Measurements from ENCODE around the gene OSBPL2.

Gene OSBPL2

DNA sequence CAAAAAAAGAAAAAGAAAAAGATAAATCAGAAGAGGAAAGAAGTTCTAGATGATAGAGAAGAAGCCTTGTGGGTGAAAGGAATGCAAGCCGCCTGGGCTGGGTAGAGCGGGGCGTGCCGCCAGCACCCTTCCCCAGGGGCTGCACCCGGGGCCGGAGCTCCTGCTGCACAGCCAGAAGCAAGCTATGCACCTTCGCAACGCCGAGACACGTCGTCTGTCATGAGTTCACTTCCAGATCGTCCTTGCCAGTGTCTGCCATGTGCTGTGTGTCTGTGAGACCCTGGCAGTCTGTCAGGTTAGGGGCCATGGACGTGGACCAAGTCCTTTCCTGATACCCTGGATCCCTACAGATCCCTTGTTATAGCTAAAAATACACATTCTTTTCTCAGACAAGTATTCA lies 38.9 kb downstream of the OSBPL2 start:
- no peak for DNase-seq (ENCODE audit: low read depth in 1 of 2, low spot score in 1 of 2)

DNA sequence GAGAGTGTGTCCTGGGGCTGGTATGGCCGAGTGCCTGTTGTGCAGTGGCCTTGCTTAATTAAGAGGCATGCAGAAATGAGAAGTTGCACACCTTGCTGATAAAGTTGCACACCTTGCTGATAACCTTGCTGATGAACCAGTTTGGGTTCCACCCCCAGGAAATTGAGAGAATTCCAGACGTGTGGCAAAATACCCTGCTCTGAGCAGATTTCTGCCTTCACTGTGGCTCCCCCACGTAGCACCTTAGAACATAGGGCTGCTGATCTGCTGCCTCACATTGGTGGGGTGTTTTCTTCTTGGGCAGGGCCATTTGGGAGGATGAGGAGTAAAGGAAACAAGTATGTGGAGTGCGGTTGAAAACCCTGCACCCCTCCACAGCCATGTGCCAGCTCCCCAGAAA lies 42.0 kb downstream of the OSBPL2 start:
- DNase-seq (ENCODE audit: low read depth in 1 of 2, low spot score in 1 of 2), result no peak

GRCh38 chr20:62281161-62281933 lies 43.0 kb downstream of the OSBPL2 start:
- no peak for DNase-seq (ENCODE audit: low read depth in 1 of 2, low spot score in 1 of 2)

DNA sequence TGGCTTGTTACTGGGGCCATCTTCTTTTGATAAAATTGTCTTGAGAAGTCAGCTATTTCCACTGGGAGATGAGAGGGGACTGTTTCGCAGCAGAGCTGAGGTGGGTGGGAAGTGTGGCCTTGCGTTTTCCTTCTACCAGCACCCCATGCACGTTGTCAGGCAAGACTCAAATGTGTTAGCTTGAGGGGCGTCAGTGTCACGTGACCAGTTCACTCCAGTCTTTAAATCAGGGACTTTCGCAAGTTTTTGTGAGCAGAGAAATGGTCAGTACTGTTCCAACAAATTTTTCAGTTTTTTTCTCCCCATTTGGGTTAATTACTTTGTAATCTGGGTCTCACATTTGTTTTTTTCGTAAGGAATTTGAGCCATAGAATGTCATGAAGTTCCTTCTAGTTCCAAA lies 43.8 kb downstream of the OSBPL2 start:
- no peak for DNase-seq (ENCODE audit: low read depth in 1 of 2, low spot score in 1 of 2)

GRCh38 chr20:62282877-62283503 lies 44.7 kb downstream of the OSBPL2 start:
- DNase-seq (ENCODE audit: low read depth in 1 of 2, low spot score in 1 of 2), result no peak

GRCh38 chr20:62284448-62284847 lies 46.1 kb downstream of the OSBPL2 start:
- no peak for DNase-seq (ENCODE audit: low read depth in 1 of 2, low spot score in 1 of 2)

GRCh38 chr20:62285151-62285550 lies 46.8 kb downstream of the OSBPL2 start:
- DNase-seq (ENCODE audit: low read depth in 1 of 2, low spot score in 1 of 2), result no peak

GRCh38 chr20:62285722-62286121 lies 47.4 kb downstream of the OSBPL2 start:
- DNase-seq (ENCODE audit: low read depth in 1 of 2, low spot score in 1 of 2), result no peak

GRCh38 chr20:62286493-62287064 lies 48.3 kb downstream of the OSBPL2 start:
- no peak for DNase-seq (ENCODE audit: low read depth in 1 of 2, low spot score in 1 of 2)

DNA sequence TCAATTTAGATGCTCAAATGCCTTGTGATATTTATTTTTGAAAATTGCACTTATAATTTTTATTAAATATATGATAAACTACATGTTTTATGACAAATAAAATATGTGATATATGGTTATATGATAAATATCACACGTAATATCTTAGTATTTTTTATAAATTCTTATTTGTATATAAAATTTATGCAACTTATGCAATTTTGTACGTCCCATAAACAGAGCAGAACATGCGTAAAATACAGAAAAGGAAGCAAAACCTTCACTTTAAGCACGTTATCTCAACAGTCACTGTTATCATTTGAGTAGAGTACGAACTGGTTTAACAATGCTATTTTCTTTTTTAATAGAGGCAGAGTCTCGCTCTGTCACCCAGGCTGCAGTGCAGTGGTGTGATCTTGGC lies 48.8 kb downstream of the OSBPL2 start:
- DNase-seq (ENCODE audit: low read depth in 1 of 2, low spot score in 1 of 2), result no peak

DNA sequence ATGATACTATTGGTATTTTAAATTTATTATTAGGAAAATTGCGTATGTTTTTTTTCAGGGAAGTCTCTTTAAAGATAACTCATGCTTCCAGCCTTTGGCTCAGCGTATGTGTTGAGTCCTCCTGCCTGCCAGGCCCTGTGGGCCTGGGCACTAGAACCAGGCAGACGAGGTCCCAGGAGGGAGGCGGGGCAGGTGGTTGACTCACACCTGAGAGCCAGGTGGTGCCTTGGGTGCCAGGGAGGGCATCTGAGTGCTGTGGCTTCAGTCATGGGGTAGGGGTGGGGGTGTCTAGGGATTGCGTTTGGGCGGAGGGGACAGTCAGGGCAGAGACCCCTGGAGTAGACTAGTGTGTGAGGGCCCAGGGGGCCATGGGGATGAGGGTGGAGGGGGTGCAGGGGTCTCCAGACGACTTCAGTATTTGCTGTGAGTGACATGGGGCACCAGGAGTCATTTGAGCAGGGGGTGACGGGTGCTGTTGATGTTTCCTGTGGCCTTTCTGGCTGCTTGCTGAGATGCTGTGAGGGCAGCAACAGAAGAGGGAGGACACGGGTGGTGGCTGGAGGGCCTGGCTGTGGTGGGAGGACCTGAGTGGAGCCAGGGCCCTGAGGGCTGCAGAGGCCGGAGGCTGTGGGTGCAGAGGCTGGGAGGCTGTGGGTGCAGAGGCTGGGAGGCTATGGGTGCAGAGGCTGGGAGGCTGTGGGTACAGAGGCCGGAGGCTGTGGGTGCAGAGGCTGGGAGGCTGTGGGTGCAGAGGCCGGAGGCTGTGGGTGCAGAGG lies 49.6 kb downstream of the OSBPL2 start:
- DNase-seq (ENCODE audit: low read depth in 1 of 2, low spot score in 1 of 2), result no peak

DNA sequence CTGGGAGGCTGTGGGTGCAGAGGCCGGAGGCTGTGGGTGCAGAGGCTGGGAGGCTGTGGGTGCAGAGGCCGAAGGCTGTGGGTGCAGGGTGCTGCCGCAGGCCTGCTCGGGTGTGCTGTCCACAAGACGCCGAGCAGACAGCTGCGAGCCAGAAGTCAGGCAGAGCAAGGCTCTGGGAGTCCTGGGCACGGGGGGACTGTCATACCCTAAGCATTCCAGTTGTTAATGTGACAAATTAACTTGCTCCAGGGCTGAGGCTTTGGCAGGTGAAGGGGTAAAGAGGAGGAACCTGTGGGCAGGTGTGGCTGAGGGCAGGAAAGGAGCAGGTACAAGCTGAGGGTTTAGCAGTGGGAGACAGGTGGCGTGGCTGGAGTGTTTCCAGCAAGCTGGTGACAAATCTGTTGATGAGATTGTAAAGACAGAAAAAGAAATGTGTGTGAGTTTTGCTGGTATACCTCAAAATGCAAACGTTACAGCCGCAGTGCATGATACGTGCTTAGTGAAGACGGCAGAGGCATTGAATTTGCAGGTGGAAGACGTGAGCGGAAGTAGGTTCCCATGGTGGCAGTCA lies 50.3 kb downstream of the OSBPL2 start:
- DNase-seq (ENCODE audit: low read depth in 1 of 2, low spot score in 1 of 2), result no peak

DNA sequence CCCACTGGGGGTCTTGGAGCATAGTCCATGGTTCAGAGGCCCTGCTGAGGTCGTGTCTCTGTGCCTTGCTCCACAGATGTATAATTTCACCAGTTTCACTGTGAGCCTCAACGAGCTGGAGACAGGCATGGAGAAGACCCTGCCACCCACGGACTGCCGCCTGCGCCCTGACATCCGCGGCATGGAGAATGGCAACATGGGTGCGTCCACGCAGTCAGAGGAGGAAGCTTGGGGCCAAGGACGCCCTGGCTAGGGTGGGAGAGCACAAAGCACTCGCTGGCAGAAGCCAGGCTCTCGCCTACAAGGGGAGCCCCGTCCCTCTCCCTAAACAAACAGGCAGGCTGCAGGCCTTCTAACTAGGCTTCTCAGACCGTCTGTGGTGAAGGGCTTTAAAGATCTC lies 50.8 kb downstream of the OSBPL2 start:
- no peak for DNase-seq (ENCODE audit: low read depth in 1 of 2, low spot score in 1 of 2)

- DNase-seq (ENCODE audit: low read depth in 1 of 2, low spot score in 1 of 2), result no peak
Measured at GRCh38 chr20:62289898-62290297, 51.6 kb downstream of the OSBPL2 start.

- DNase-seq (ENCODE audit: low read depth in 1 of 2, low spot score in 1 of 2), result no peak
Measured at GRCh38 chr20:62291251-62292066, 53.1 kb downstream of the OSBPL2 start.

DNA sequence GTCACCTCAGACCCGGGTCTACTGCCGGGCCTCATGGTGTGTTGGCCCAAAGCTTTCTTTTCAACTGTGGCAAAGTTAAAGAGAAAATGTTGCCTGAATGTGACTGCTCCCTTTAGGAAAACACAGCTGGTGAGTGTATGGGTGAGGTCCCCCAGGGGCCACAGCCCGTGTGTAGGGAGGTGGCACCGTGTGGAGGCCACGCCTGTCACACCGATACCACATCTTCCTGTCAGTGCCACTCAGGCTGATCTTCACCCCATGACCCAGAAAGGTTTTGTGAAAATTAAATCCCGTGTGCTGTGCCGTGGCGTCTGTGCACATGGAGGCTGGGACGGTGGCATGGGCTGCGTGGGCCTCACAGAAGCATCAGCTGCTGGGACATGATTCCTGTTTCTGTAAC lies 53.8 kb downstream of the OSBPL2 start:
- no peak for DNase-seq (ENCODE audit: low read depth in 1 of 2, low spot score in 1 of 2)

DNA sequence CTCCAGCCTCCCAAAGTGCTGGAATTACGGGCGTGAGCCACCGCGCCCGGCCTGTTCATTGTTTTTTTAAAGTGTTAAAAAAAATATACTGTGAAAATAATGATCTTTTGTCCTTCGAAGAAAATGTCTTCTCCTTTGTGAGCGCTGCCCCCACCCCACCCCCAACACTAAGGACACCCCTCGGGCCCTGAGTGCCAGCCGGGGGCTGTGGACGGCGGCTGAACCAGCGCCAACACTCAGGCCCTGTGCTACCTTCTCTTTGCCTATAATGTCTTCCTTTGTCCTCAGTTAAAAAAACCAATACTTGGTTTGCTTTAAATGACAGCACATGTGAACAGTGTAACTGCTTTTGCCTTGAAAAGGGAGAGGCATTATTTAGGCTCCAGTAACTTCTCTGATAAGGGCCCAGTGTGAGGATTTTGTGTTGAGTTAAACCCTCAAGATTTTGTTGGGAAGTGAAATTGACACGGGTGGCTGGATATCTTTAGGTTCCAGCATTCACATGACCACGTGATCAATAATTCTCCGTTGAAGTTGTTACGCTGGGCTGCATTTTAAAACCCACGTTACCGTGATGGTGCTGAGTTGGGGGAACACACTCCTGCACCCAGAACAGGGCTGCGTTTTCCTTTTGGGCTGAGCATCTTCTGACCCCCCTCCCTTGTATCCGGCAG lies 54.9 kb downstream of the OSBPL2 start:
- DNase-seq (ENCODE audit: low read depth in 1 of 2, low spot score in 1 of 2), result no peak

DNA sequence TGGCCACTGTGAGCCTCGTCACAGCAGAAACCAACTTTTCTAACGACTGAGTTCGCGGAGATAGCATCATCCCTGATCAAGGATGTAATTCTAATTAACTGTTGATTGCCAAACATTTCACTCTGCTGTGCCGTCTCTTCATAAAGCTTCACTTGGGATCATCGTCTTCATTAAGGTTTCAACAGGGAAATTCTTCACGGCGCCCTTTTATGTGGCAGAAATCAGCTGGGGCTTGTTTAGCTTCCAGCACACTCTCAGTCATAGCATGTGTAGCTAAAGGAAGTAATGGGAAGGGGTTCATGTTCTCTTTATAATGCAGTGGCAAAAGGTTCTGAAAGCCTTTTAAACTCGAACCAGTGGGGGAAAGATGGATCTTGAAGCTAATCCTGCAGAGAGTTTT lies 55.6 kb downstream of the OSBPL2 start:
- DNase-seq (ENCODE audit: low read depth in 1 of 2, low spot score in 1 of 2), result no peak

DNA sequence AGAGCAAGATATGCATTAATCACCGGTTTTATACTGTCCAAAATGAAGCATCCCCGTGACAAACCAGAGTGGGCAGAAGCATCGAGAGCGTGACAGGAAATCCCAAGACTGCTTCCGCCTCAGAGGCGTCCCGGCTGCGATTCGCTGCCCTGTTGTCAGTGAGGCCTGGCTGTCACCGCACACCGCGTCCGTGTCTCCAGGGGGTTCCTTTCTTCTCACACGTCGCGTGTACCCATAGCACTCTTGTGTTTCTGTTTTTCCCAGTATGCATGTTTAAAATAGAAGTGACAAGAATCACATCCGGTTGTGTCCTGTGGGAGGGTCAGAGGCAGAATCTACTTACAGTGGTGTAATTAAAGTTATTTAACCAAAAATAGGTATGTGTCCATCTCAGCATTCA lies 56.2 kb downstream of the OSBPL2 start:
- no peak for DNase-seq (ENCODE audit: low read depth in 1 of 2, low spot score in 1 of 2)

All from activated T-helper 1 cell treated with anti-CD3 and anti-CD28 coated beads, Interleukin-2, amount 50 U/mL, for 16 hours (primary cell).